ENCODE measurements around the gene TTLL1. TPM values are rescaled to one million over a fixed set of nuclear protein-coding genes. Genes with fewer than 3 reads are reported as not detected.

Gene TTLL1
- total and polyA plus RNA-seq, 2 experiments from 2014 or later: 5.5 to 6.8 TPM

GRCh38 chr22:43133401-43133800 is 44.2 kb upstream of the TTLL1 start:
- no peaks in the 10 kb centered on the region for H3K9me3 Mint-ChIP-seq
- no peaks in the 10 kb centered on the region for H3F3A ChIP-seq (replicated peaks; ENCODE audit: low read depth)
- no peak for TF ChIP-seq NANOG (IDR thresholded peaks at IDR 0.05; ENCODE audit: borderline replicate concordance)
- TF ChIP-seq CTCF (conservative IDR thresholded peaks at IDR 0.05; ENCODE audit: low read depth in 2 of 2): no peak
- no peak for TF ChIP-seq ZNF331 (CRISPR knock-in tag; IDR thresholded peaks at IDR 0.05; ENCODE audit: low read depth)
- TF ChIP-seq EZH2 (IDR thresholded peaks at IDR 0.05; ENCODE audit: low read depth, unreplicated experiment): no peak
- no peak for TF ChIP-seq ZNF462 (CRISPR knock-in tag; IDR thresholded peaks at IDR 0.05)
- no peak for TF ChIP-seq REST (IDR thresholded peaks at IDR 0.05; ENCODE audit: unreplicated experiment)
- TF ChIP-seq JUNB (IDR thresholded peaks at IDR 0.05; ENCODE audit: unreplicated experiment): no peak
- TF ChIP-seq EZH2phosphoT487 (IDR thresholded peaks at IDR 0.05; ENCODE audit: unreplicated experiment): no peak
- TF ChIP-seq ETS1 (IDR thresholded peaks at IDR 0.05): no peak
- no peak for TF ChIP-seq POLR2AphosphoS5 (IDR thresholded peaks at IDR 0.05; ENCODE audit: low read depth)
- TF ChIP-seq ZNF114 (CRISPR knock-in tag; IDR thresholded peaks at IDR 0.05): no peak
- no peak overlapping the region; the same call in 1 of the 2 replicates for H3K27ac Mint-ChIP-seq
- H3K4me3 ChIP-seq: no peak overlapping the region
- peaks cover 44% of the 10 kb centered on the region; the same call in 2 of the 3 replicates for H3K36me3 Mint-ChIP-seq (ENCODE audit: low read depth)
- peaks cover 7% of the 10 kb centered on the region; the same call in 2 of the 3 replicates for H3K4me1 Mint-ChIP-seq
- H3K4me2 ChIP-seq: no peak overlapping the region
- DNase-seq (ENCODE audit: low spot score) (no peak), ATAC-seq (no peak)
- no peak overlapping the region for H2AFZ ChIP-seq
- H3K27me3 Mint-ChIP-seq (ENCODE audit: insufficient read depth, low read depth, poor library complexity): peaks cover 2% of the 10 kb centered on the region
- no peaks in the 10 kb centered on the region for H3K79me2 ChIP-seq (replicated peaks; ENCODE audit: insufficient read depth)
- H3K4me1 ChIP-seq (ENCODE audit: insufficient read depth): no peaks in the 10 kb centered on the region; the same call in 1 of the 2 replicates
- peaks cover 4% of the 10 kb centered on the region; the same call in 1 of the 2 replicates for H3K36me3 ChIP-seq (ENCODE audit: insufficient read depth)
- no peaks in the 10 kb centered on the region for H3K27me3 ChIP-seq (ENCODE audit: insufficient read depth)
- H4K20me1 ChIP-seq (replicated peaks; ENCODE audit: insufficient read depth): 0 out of 2 replicates have a peak, but pooled peaks cover 14% of the 10 kb centered on the region
- no peak overlapping the region for H3K4me3 Mint-ChIP-seq
- H3K27ac ChIP-seq (ENCODE audit: low read depth): no peak overlapping the region
- H3K9me2 ChIP-seq (ENCODE audit: insufficient read depth): no peaks in the 10 kb centered on the region

Measured in GM23338 (cell line).